Prostate gland (tissue), 2 donors: Measurements from ENCODE around the gene BRD1.

Experiments used
- POLR2A ChIP-seq: fragments of 450-650 bp; IDR thresholded peaks from one replicate; pipeline ENCODE4 v1.6.1; 2016; ENCODE audit warnings: antibody characterized with exemption, mild to moderate bottlenecking
- POLR2AphosphoS5 ChIP-seq: sonication (generic); formaldehyde crosslinking; IDR thresholded peaks from one replicate; pipeline ENCODE4 v1.6.1; 2017; ENCODE audit warnings: antibody characterized with exemption
- TF ChIP-seq, protein P1 (sequence below), 4 experiments: fragments of 200-600 bp in 2 of 4; fragments of 450-650 bp in 2 of 4; sonication (generic) in 2 of 4; IDR thresholded peaks; 1 replicate in 3 of 4; 2 replicates in 1 of 4; pipeline ENCODE4 v1.5.1; 2016 to 2019; ENCODE audit warnings: antibody characterized with exemption in 4 of 4, mild to moderate bottlenecking in 2 of 4, moderate library complexity in 2 of 4

DNA sequence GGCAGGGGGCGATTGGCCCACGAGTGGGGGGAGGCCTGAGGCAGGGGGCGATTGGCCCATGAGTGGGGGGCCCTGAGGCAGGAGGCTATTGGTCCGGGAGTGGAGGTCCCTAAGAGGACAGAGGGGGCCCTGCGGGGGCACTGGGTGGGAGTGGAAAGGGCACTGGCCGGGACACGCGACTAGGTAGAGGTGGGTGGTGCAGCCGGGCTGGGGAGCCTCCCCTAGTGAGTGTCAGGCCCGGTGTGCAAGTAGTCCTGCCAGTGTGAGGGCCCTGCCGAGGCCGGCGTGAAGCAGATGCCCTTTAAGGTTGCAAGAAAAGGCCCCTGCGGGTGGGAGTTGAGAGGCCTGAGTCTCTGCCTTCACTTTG, 909 bp upstream of the BRD1 start:
- TF ChIP-seq, protein P1, sequence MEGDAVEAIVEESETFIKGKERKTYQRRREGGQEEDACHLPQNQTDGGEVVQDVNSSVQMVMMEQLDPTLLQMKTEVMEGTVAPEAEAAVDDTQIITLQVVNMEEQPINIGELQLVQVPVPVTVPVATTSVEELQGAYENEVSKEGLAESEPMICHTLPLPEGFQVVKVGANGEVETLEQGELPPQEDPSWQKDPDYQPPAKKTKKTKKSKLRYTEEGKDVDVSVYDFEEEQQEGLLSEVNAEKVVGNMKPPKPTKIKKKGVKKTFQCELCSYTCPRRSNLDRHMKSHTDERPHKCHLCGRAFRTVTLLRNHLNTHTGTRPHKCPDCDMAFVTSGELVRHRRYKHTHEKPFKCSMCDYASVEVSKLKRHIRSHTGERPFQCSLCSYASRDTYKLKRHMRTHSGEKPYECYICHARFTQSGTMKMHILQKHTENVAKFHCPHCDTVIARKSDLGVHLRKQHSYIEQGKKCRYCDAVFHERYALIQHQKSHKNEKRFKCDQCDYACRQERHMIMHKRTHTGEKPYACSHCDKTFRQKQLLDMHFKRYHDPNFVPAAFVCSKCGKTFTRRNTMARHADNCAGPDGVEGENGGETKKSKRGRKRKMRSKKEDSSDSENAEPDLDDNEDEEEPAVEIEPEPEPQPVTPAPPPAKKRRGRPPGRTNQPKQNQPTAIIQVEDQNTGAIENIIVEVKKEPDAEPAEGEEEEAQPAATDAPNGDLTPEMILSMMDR (IDR thresholded peaks at IDR 0.05), result no peak
- TF ChIP-seq POLR2A, result no peak
- no peak for TF ChIP-seq POLR2AphosphoS5
